Mucosa of rectum (tissue), 2 donors: ENCODE results near the gene PIGV.
A peak's percentile ranks its signal among the peaks of the same experiment; 100 is the strongest.

Experiments
- H3K27ac ChIP-seq, 2 donors: one replicate each; pipeline ENCODE4 v1.7.0; 2013; ENCODE audit warnings: inconsistent platforms in 2 of 2, low read depth in 2 of 2, low read length in 2 of 2
- H3K27me3 ChIP-seq, 2 donors: one replicate each; pipeline ENCODE4 v1.7.0; 2013; ENCODE audit warnings: low read length in 2 of 2; ENCODE audit not compliant: control insufficient read depth in 2 of 2, insufficient read depth in 2 of 2
- H3K36me3 ChIP-seq, 2 donors: one replicate each; pipeline ENCODE4 v1.7.0; 2013; ENCODE audit warnings: low read length in 2 of 2; ENCODE audit not compliant: control insufficient read depth in 2 of 2, insufficient read depth in 2 of 2
- H3K4me1 ChIP-seq, 2 donors: one replicate each; pipeline ENCODE4 v1.7.0; 2013; ENCODE audit warnings: low read length in 2 of 2, mild to moderate bottlenecking in 1 of 2; ENCODE audit not compliant: control insufficient read depth in 2 of 2, insufficient read depth in 2 of 2
- H3K4me3 ChIP-seq, 2 donors: one replicate each; pipeline ENCODE4 v1.7.0; 2013; ENCODE audit warnings: low read length in 2 of 2
- H3K9ac ChIP-seq, 2 donors: one replicate each; pipeline ENCODE4 v1.7.0; 2013; ENCODE audit warnings: low read length in 2 of 2, low read depth in 1 of 2, mild to moderate bottlenecking in 1 of 2
- H3K9me3 ChIP-seq, 2 donors: one replicate each; pipeline ENCODE4 v1.7.0; 2013; ENCODE audit warnings: low read length in 2 of 2; ENCODE audit not compliant: control insufficient read depth in 2 of 2
- donor health status: healthy.
- donor health status: Normal muscosa, but diverticular disease.

PIGV gene

DNA sequence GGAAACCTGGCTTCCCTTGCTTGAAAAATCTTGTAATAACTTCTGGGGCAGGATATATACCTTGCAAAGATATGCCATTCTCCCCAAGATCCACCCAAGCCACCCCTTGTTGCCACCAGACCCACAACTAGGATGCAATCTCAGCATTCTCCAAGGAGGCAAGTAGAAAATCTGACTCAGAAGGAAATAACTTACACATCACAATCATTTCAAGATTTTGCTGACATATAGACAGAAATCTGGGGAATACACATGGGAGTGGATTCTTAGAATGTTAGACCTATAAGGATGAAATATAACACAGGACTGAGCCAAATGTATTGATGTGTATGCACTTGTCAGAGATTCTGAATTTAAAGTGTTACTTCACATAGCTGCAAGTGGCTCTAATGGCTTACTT lies 24.0 kb downstream of the PIGV start:
- H3K27ac ChIP-seq, result no peak overlapping the region
- H3K27me3 ChIP-seq, result no peaks in the 10 kb centered on the region
- H3K4me3 ChIP-seq, result no peak overlapping the region
- no peak overlapping the region for H3K9ac ChIP-seq
- H3K36me3 ChIP-seq, result no peaks in the 10 kb centered on the region
- no peaks in the 10 kb centered on the region for H3K9me3 ChIP-seq
- no peaks in the 10 kb centered on the region for H3K4me1 ChIP-seq

- no peak overlapping the region for H3K4me3 ChIP-seq
- no peaks in the 10 kb centered on the region for H3K4me1 ChIP-seq
- no peaks in the 10 kb centered on the region for H3K36me3 ChIP-seq
- H3K27me3 ChIP-seq, result no peaks in the 10 kb centered on the region
- H3K9me3 ChIP-seq, result no peaks in the 10 kb centered on the region
- H3K27ac ChIP-seq, result no peak overlapping the region
- H3K9ac ChIP-seq, result no peak overlapping the region
These were observed 26.6 kb downstream of the PIGV start for GRCh38 chr1:26814377-26814776.

DNA sequence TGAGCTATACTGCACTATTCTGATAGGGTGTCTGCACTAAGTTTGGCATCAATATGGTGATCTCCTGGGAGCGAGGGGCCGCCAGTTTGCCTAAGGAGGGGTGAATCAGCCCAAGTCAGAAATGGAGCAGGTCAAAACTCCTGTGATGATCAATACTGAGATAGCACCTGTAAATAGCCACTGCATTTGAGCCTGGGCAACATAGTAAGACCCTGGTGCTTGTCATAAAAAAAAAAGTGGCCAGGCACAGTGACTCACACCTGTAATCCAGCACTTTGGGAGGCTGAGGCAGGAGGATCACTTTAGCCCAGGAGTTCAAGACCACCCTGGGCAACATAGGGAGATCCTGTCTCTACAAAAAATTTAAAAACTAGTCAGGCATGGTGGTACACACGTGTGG lies 27.1 kb downstream of the PIGV start:
- Histone ChIP-seq H3K4me1 (no peaks in the 10 kb centered on the region), H3K27me3 (no peaks in the 10 kb centered on the region), H3K36me3 (no peaks in the 10 kb centered on the region), H3K4me3 (no peak overlapping the region), H3K27ac (no peak overlapping the region), H3K9me3 (no peaks in the 10 kb centered on the region), H3K9ac (no peak overlapping the region)

DNA sequence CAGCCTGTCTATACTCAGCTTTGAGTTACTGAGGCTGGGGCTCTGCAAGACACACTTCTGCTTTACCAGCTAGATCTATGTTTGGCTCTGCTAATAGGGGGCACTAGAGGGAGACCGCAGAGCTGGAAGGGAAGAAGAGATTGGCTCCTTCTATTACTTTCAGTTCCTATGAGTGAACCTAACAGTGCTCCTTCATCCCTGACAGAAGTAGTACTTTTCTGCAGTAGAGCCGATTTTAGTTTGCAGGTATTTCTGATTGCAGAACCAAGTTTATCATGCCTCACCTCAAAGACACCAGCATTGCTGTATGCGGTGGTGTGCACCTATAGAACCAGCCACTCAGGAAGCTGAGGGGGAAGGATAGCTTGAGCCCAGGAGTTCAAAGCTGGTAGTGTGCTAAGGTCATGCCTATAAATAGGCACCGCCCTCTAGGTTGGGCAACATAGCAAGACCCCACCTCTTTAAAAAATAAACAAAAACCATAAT lies 33.1 kb downstream of the PIGV start:
- Histone ChIP-seq H3K27ac (peak overlapping the region in 1 of 2 donors; percentile 38), H3K9ac (no peak overlapping the region), H3K9me3 (no peaks in the 10 kb centered on the region), H3K4me3 (peak overlapping the region; percentile 16 to 38), H3K4me1 (peaks cover 12 to 18% of the 10 kb centered on the region in 2 donors), H3K36me3 (no peaks in the 10 kb centered on the region), H3K27me3 (no peaks in the 10 kb centered on the region)

- H3K4me3 ChIP-seq, result no peak overlapping the region
- H3K9ac ChIP-seq, result no peak overlapping the region
- no peaks in the 10 kb centered on the region for H3K36me3 ChIP-seq
- H3K9me3 ChIP-seq, result no peaks in the 10 kb centered on the region
- peaks cover 22 to 29% of the 10 kb centered on the region in 2 donors for H3K4me1 ChIP-seq
- no peak overlapping the region for H3K27ac ChIP-seq
- no peaks in the 10 kb centered on the region for H3K27me3 ChIP-seq
These were observed 35.1 kb downstream of the PIGV start for GRCh38 chr1:26822737-26823395.

DNA sequence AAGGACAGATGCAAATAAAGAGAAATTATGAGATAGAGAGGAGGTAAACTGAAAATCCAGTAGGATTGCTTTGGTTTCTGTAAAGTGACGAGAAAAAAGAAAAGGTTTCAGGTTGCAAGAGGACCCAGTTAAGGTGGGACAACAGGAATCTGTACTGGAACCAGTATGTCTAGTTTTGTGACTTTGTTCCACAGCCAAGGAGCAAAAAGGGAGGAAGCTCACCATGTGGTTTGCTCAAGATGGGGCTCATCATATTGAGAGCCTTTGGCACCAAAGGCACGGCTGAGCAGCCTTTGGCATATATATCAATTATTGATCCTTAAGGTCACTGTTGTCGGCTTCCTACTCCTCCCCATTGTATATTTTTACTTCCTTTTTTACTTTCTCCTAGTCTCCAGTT lies 37.0 kb downstream of the PIGV start:
- no peaks in the 10 kb centered on the region for H3K9me3 ChIP-seq
- H3K4me1 ChIP-seq, result peaks cover 32 to 43% of the 10 kb centered on the region in 2 donors

GRCh38 chr1:26826261-26827105 lies 38.7 kb downstream of the PIGV start, which contains the start of gene ZDHHC18:
Gene ZDHHC18, plus strand, starts transcription at chr1:26826688. Its CDS starts 117 bp downstream, at chr1:26826805.
- Histone ChIP-seq H3K9me3 (no peaks in the 10 kb centered on the region), H3K27me3 (no peaks in the 10 kb centered on the region), H3K4me3 (peak within 1 kb of the TSS; percentile 67 to 80), H3K4me1 (peaks cover 27 to 35% of the 10 kb centered on the region in 2 donors), H3K9ac (peak within 1 kb of the TSS; percentile 70 to 87), H3K36me3 (peaks cover 0 to 3% of the 10 kb centered on the region in 2 donors), H3K27ac (peak within 1 kb of the TSS; percentile 66 to 80)

More for the DNA sequence above, 37.0 kb downstream of the PIGV start:
- no peak overlapping the region for H3K4me3 ChIP-seq
- peaks cover 0 to 2% of the 10 kb centered on the region in 2 donors for H3K36me3 ChIP-seq
- H3K9ac ChIP-seq, result no peak overlapping the region
- H3K27me3 ChIP-seq, result no peaks in the 10 kb centered on the region
- H3K27ac ChIP-seq, result no peak overlapping the region

GRCh38 chr1:26827106-26827604 lies 39.4 kb downstream of the PIGV start:
- peak overlapping the region; percentile 31 to 80 for H3K27ac ChIP-seq
- peak overlapping the region; percentile 60 to 70 for H3K9ac ChIP-seq
- no peaks in the 10 kb centered on the region for H3K9me3 ChIP-seq
- peaks cover 4 to 9% of the 10 kb centered on the region in 2 donors for H3K36me3 ChIP-seq
- H3K27me3 ChIP-seq, result no peaks in the 10 kb centered on the region
- H3K4me3 ChIP-seq, result peak overlapping the region; percentile 61 to 73
- peaks cover 27 to 35% of the 10 kb centered on the region in 2 donors for H3K4me1 ChIP-seq

GRCh38 chr1:26827663-26828062 lies 39.9 kb downstream of the PIGV start:
- peak overlapping the region; percentile 31 to 80 for H3K27ac ChIP-seq
- no peaks in the 10 kb centered on the region for H3K27me3 ChIP-seq
- peaks cover 9 to 13% of the 10 kb centered on the region in 2 donors for H3K36me3 ChIP-seq
- no peaks in the 10 kb centered on the region for H3K9me3 ChIP-seq
- H3K4me3 ChIP-seq, result peak overlapping the region; percentile 61 to 73
- peaks cover 27 to 35% of the 10 kb centered on the region in 2 donors for H3K4me1 ChIP-seq
- peak overlapping the region; percentile 60 to 70 for H3K9ac ChIP-seq
